ENCODE data around the gene PTPRM.

Gene PTPRM

GRCh38 chr18:7778181-7778580 lies 211.1 kb downstream of the PTPRM start:
- no peak overlapping the region for H3K14ac ChIP-seq (ENCODE audit: low read length in 2 of 2)
- no peaks in the 10 kb centered on the region for H3K27me3 ChIP-seq (ENCODE audit: control insufficient read depth in 1 of 2, insufficient read depth in 1 of 2, low read length in 2 of 2)
- H3K9me3 ChIP-seq (ENCODE audit: control insufficient read depth, low read length), result no peaks in the 10 kb centered on the region
- peaks cover 2% of the 10 kb centered on the region for H3K4me1 ChIP-seq (ENCODE audit: control insufficient read depth, insufficient read depth, low read depth, low read length)
- no peak overlapping the region for H3K4me3 ChIP-seq (ENCODE audit: insufficient read depth in 1 of 2, low read depth in 1 of 2, low read length in 2 of 2)
- no peak overlapping the region for H2BK120ac ChIP-seq (ENCODE audit: low read depth, low read length)
- H2AK5ac ChIP-seq (ENCODE audit: low read length, severe bottlenecking), result no peak overlapping the region
- no peak overlapping the region for H3K27ac ChIP-seq (ENCODE audit: low read length, poor library complexity, severe bottlenecking)
- no peak overlapping the region for H2BK15ac ChIP-seq (ENCODE audit: low read depth, poor library complexity, severe bottlenecking)
- H2BK12ac ChIP-seq (ENCODE audit: low read length in 2 of 2), result no peak overlapping the region
- H3K4ac ChIP-seq (ENCODE audit: low read depth in 1 of 2, low read length in 2 of 2), result no peak overlapping the region
- no peak overlapping the region for H2BK5ac ChIP-seq (ENCODE audit: low read depth, low read length, poor library complexity, severe bottlenecking)
- WGBS, result 97% methylated on average over 6 of the region's 7 CpGs
- DNase-seq, result peak; percentile 8
- peaks cover 33% of the 10 kb centered on the region for H3K79me1 ChIP-seq (replicated peaks; ENCODE audit: low read length, poor library complexity, severe bottlenecking)
- no peak overlapping the region for H3K4me2 ChIP-seq (ENCODE audit: low read length, poor library complexity, severe bottlenecking)
- no peak overlapping the region for H3K23ac ChIP-seq (ENCODE audit: low read length in 2 of 2)
- H4K8ac ChIP-seq (ENCODE audit: low read length), result no peak overlapping the region
- H4K91ac ChIP-seq (ENCODE audit: low read length), result no peak overlapping the region
- no peak overlapping the region for H3K18ac ChIP-seq (ENCODE audit: low read depth in 1 of 2, low read length in 2 of 2)
- H3K9ac ChIP-seq (ENCODE audit: low read length), result no peak overlapping the region
- H2AFZ ChIP-seq (ENCODE audit: low read depth, low read length), result no peak overlapping the region
- peaks cover 4 to 5% of the 10 kb centered on the region in 2 experiments for H3K36me3 ChIP-seq (ENCODE audit: control insufficient read depth in 1 of 2, insufficient read depth in 2 of 2, low read depth in 1 of 2, low read length in 2 of 2)

- Histone ChIP-seq H4K91ac (ENCODE audit: low read length) (no peak overlapping the region), H3K9me3 (ENCODE audit: control insufficient read depth, low read length) (no peaks in the 10 kb centered on the region), H2AFZ (ENCODE audit: low read depth, low read length) (no peak overlapping the region), H4K8ac (ENCODE audit: low read length) (no peak overlapping the region), H2BK15ac (ENCODE audit: low read depth, poor library complexity, severe bottlenecking) (no peak overlapping the region), H3K27me3 (ENCODE audit: control insufficient read depth in 1 of 2, insufficient read depth in 1 of 2, low read length in 2 of 2) (no peaks in the 10 kb centered on the region), H3K4ac (ENCODE audit: low read depth in 1 of 2, low read length in 2 of 2) (no peak overlapping the region), H2BK120ac (ENCODE audit: low read depth, low read length) (no peak overlapping the region), H3K36me3 (ENCODE audit: control insufficient read depth in 1 of 2, insufficient read depth in 2 of 2, low read depth in 1 of 2, low read length in 2 of 2) (peaks cover 4 to 5% of the 10 kb centered on the region in 2 experiments), H3K79me1 (replicated peaks; ENCODE audit: low read length, poor library complexity, severe bottlenecking) (peaks cover 32% of the 10 kb centered on the region), H2AK5ac (ENCODE audit: low read length, severe bottlenecking) (no peak overlapping the region), H2BK5ac (ENCODE audit: low read depth, low read length, poor library complexity, severe bottlenecking) (no peak overlapping the region), H3K4me3 (ENCODE audit: insufficient read depth in 1 of 2, low read depth in 1 of 2, low read length in 2 of 2) (no peak overlapping the region), H3K23ac (ENCODE audit: low read length in 2 of 2) (no peak overlapping the region), H3K14ac (ENCODE audit: low read length in 2 of 2) (no peak overlapping the region), H3K27ac (ENCODE audit: low read length, poor library complexity, severe bottlenecking) (no peak overlapping the region), H3K9ac (ENCODE audit: low read length) (no peak overlapping the region), H3K4me1 (ENCODE audit: control insufficient read depth, insufficient read depth, low read depth, low read length) (peaks cover 8% of the 10 kb centered on the region), H2BK12ac (ENCODE audit: low read length in 2 of 2) (no peak overlapping the region), H3K4me2 (ENCODE audit: low read length, poor library complexity, severe bottlenecking) (no peak overlapping the region), H3K18ac (ENCODE audit: low read depth in 1 of 2, low read length in 2 of 2) (no peak overlapping the region)
- WGBS, result 73% methylated on average over 2 of the region's 3 CpGs
- DNase-seq, result no peak
Measured at GRCh38 chr18:7779211-7779610, 212.1 kb downstream of the PTPRM start.

GRCh38 chr18:7784171-7784570 lies 217.1 kb downstream of the PTPRM start:
- H3K9ac ChIP-seq (ENCODE audit: low read length), result no peak overlapping the region
- no peak overlapping the region for H3K4me2 ChIP-seq (ENCODE audit: low read length, poor library complexity, severe bottlenecking)
- no peak overlapping the region for H4K91ac ChIP-seq (ENCODE audit: low read length)
- H2AFZ ChIP-seq (ENCODE audit: low read depth, low read length), result no peak overlapping the region
- H3K36me3 ChIP-seq (ENCODE audit: control insufficient read depth in 1 of 2, insufficient read depth in 2 of 2, low read depth in 1 of 2, low read length in 2 of 2), result no peaks in the 10 kb centered on the region
- H3K4me3 ChIP-seq (ENCODE audit: insufficient read depth in 1 of 2, low read depth in 1 of 2, low read length in 2 of 2), result no peak overlapping the region
- H2BK15ac ChIP-seq (ENCODE audit: low read depth, poor library complexity, severe bottlenecking), result no peak overlapping the region
- H3K23ac ChIP-seq (ENCODE audit: low read length in 2 of 2), result no peak overlapping the region
- no peaks in the 10 kb centered on the region for H3K27me3 ChIP-seq (ENCODE audit: control insufficient read depth in 1 of 2, insufficient read depth in 1 of 2, low read length in 2 of 2)
- peaks cover 13% of the 10 kb centered on the region for H3K4me1 ChIP-seq (ENCODE audit: control insufficient read depth, insufficient read depth, low read depth, low read length)
- no peak overlapping the region for H2BK12ac ChIP-seq (ENCODE audit: low read length in 2 of 2)
- H2BK120ac ChIP-seq (ENCODE audit: low read depth, low read length), result no peak overlapping the region
- 91% methylated on average over 4 of the region's 4 CpGs for WGBS
- no peak overlapping the region for H3K18ac ChIP-seq (ENCODE audit: low read depth in 1 of 2, low read length in 2 of 2)
- H3K4ac ChIP-seq (ENCODE audit: low read depth in 1 of 2, low read length in 2 of 2), result no peak overlapping the region
- no peak overlapping the region for H4K8ac ChIP-seq (ENCODE audit: low read length)
- H3K27ac ChIP-seq (ENCODE audit: low read length, poor library complexity, severe bottlenecking), result peak overlapping the region; percentile 40
- no peak overlapping the region for H2AK5ac ChIP-seq (ENCODE audit: low read length, severe bottlenecking)
- H3K14ac ChIP-seq (ENCODE audit: low read length in 2 of 2), result no peak overlapping the region
- peaks cover 25% of the 10 kb centered on the region for H3K79me1 ChIP-seq (replicated peaks; ENCODE audit: low read length, poor library complexity, severe bottlenecking)
- DNase-seq, result no peak
- no peak overlapping the region for H2BK5ac ChIP-seq (ENCODE audit: low read depth, low read length, poor library complexity, severe bottlenecking)
- H3K9me3 ChIP-seq (ENCODE audit: control insufficient read depth, low read length), result no peaks in the 10 kb centered on the region

GRCh38 chr18:7786569-7786968 lies 219.5 kb downstream of the PTPRM start:
- Histone ChIP-seq H3K4me2 (ENCODE audit: low read length, poor library complexity, severe bottlenecking) (no peak overlapping the region), H3K4ac (ENCODE audit: low read depth in 1 of 2, low read length in 2 of 2) (no peak overlapping the region), H3K9ac (ENCODE audit: low read length) (no peak overlapping the region), H3K23ac (ENCODE audit: low read length in 2 of 2) (no peak overlapping the region), H3K79me1 (replicated peaks; ENCODE audit: low read length, poor library complexity, severe bottlenecking) (peaks cover 19% of the 10 kb centered on the region), H4K91ac (ENCODE audit: low read length) (no peak overlapping the region), H2BK5ac (ENCODE audit: low read depth, low read length, poor library complexity, severe bottlenecking) (no peak overlapping the region), H3K27me3 (ENCODE audit: control insufficient read depth in 1 of 2, insufficient read depth in 1 of 2, low read length in 2 of 2) (no peaks in the 10 kb centered on the region), H2BK12ac (ENCODE audit: low read length in 2 of 2) (no peak overlapping the region), H3K14ac (ENCODE audit: low read length in 2 of 2) (no peak overlapping the region), H2BK120ac (ENCODE audit: low read depth, low read length) (no peak overlapping the region), H2BK15ac (ENCODE audit: low read depth, poor library complexity, severe bottlenecking) (no peak overlapping the region), H2AFZ (ENCODE audit: low read depth, low read length) (no peak overlapping the region), H3K18ac (ENCODE audit: low read depth in 1 of 2, low read length in 2 of 2) (no peak overlapping the region), H3K4me1 (ENCODE audit: control insufficient read depth, insufficient read depth, low read depth, low read length) (peaks cover 13% of the 10 kb centered on the region), H3K4me3 (ENCODE audit: insufficient read depth in 1 of 2, low read depth in 1 of 2, low read length in 2 of 2) (no peak overlapping the region), H3K36me3 (ENCODE audit: control insufficient read depth in 1 of 2, insufficient read depth in 2 of 2, low read depth in 1 of 2, low read length in 2 of 2) (no peaks in the 10 kb centered on the region), H3K9me3 (ENCODE audit: control insufficient read depth, low read length) (no peaks in the 10 kb centered on the region), H4K8ac (ENCODE audit: low read length) (no peak overlapping the region), H2AK5ac (ENCODE audit: low read length, severe bottlenecking) (no peak overlapping the region), H3K27ac (ENCODE audit: low read length, poor library complexity, severe bottlenecking) (no peak overlapping the region)
- DNase-seq, result no peak
- 94% methylated on average over 1 of the region's 1 CpG for WGBS

Data from mesenchymal stem cell (in vitro differentiated cells and primary cell).